Right lobe of liver (tissue), 6 donors: Measurements from ENCODE around the gene ASAP2. TPM values are rescaled to one million over a fixed set of nuclear protein-coding genes. Genes with fewer than 3 reads are reported as not detected.
A peak's percentile ranks its signal among the peaks of the same experiment; 100 is the strongest.

Source experiments
- ATAC-seq, 4 donors: fragments of 200-7000 bp; cut with Tn5 transposase; one replicate each; pipeline ENCODE4 v1.9.1; 2020; ENCODE audit warnings: mild to moderate bottlenecking in 4 of 4, moderate library complexity in 4 of 4
- DNase-seq, 3 donors: peaks; one replicate each; pipeline ENCODE4 v3.0.0-alpha.2; 2020
- H3K27ac ChIP-seq, 3 donors: fragments of 200-600 bp; one replicate each; pipeline ENCODE4 v1.8.0; 2022
- H3K27me3 ChIP-seq, 2 donors: fragments of 200-600 bp; one replicate each; pipeline ENCODE4 v1.8.0; 2022
- H3K36me3 ChIP-seq, 4 donors: fragments of 200-600 bp; sonication (generic) in 1 of 4; one replicate each; pipeline versions ENCODE4 v1.5.1 to v1.8.0; 2017 to 2022; ENCODE audit warnings: control low read depth in 1 of 4
- H3K4me1 ChIP-seq, 4 donors: fragments of 200-600 bp; sonication (generic) in 1 of 4; one replicate each; pipeline versions ENCODE4 v1.5.1 to v1.8.0; 2017 to 2022; ENCODE audit warnings: control low read depth in 1 of 4
- H3K4me3 ChIP-seq, 3 donors: fragments of 200-600 bp; one replicate each; pipeline ENCODE4 v1.8.0; 2022
- H3K9me3 ChIP-seq, 4 donors: fragments of 200-600 bp; sonication (generic) in 1 of 4; one replicate each; pipeline versions ENCODE4 v1.5.1 to v1.8.0; 2017 to 2022; ENCODE audit warnings: control low read depth in 1 of 4
- POLR2A ChIP-seq: fragments of 450-650 bp; IDR thresholded peaks from one replicate; pipeline ENCODE4 v1.6.1; 2017; ENCODE audit warnings: antibody characterized with exemption, mild to moderate bottlenecking
- WGBS: methylation state at CpG from one replicate; pipeline ENCODE4 v1.1.6; 2018; ENCODE audit warnings: low coverage, low lambda C conversion rate; ENCODE audit not compliant: insufficient coverage; ENCODE audit errors: missing lambda C conversion rate; 5-methylcytosine and 5-hydroxymethylcytosine counted together
- intact Hi-C, 2 donors: fragments of 100-400 bp; cut with DNase I; formaldehyde crosslinking; loops; one replicate each; pipeline versions ENCODE4 v1.11.2 to v1.14.1; 2022
- total RNA-seq, 6 experiments: library from RNA; depleted of rRNA in 2 of 6; stranded (reverse); fragments of >200 nt in 2 of 6; fragmentation: NEBNext Ultra II Directional in 3 of 6; extraction: Animal tissue kit (Norgen Biotek cat#: 25700) in 3 of 6; gene quantifications; one replicate each; pipeline versions ENCODE4 v1.1.0 to v1.2.4, GENCODE V29; 2016 to 2023
- TF ChIP-seq, protein P1 (sequence below), 4 donors: fragments of 200-600 bp in 3 of 4; fragments of 450-650 bp in 1 of 4; IDR thresholded peaks; one replicate each; pipeline versions ENCODE4 v1.5.1 to v1.8.0; 2016 to 2022; ENCODE audit warnings: antibody characterized with exemption in 4 of 4, mild to moderate bottlenecking in 2 of 4
- donor health status: DM: no; HTN: yes; CAD: no.
- donor health status: DM: no; HTN: no; CAD: no.
- donor health status: DM: no; HTN: no; CAD: no.
- donor health status: DM: no; HTN: yes; CAD: no.
- donor health status: DM: no; HTN: yes; CAD: no.

ASAP2 gene
- total RNA-seq, 6 experiments from 2014 or later: 2.4 to 5.2 (median 3.9) TPM

DNA sequence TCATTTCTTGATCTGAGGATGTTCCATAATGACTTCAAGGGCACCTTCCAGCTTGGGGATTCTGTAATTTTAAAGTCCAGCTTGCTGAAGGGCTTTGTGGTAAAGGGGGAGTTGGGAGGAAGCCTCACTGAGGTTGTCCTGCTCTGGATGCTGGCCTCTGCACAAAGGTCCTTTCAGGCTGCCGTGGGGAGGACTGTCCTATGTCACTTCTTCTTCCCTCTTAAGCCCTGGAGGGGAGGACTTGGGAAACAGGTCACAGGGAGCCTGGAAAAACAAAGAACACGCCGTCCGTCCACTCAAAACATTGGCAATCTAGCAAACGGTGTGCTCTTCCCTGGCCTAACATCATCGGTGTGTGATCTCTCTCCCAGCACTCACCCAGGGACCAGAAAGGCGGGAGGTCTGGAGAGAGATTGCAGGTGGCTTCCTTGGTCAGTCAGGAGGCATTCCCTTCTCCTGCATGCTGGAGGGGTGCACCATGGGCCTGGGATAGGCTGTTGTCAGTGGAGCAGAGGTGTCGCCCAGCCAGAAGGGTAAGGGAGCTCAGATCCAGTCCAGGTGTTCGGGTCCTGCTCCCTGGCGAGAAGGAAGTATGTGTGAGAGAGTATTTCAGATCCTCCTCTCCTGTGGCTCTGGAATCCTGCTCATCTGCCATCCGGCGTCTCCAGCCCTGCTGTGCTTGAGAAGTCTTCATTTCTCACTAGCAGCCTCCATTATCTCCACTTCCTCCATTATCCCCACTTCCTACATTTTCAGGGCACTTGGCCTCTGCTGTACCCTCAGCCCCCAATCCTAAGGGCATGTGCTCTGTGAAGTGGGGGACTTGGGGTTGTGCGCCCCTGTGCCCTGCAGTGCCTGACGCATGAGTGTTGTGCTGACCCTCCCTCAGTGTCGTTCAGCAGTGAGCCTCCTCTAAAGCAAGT is 20.1 kb downstream of the ASAP2 start:
- Histone ChIP-seq H3K27ac (no peak overlapping the region), H3K9me3 (no peaks in the 10 kb centered on the region), H3K4me1 (peaks cover 0 to 7% (median 0%) of the 10 kb centered on the region in 4 donors), H3K27me3 (no peaks in the 10 kb centered on the region), H3K4me3 (no peak overlapping the region), H3K36me3 (no peaks in the 10 kb centered on the region)
- ATAC-seq (peak in 2 of 4 donors; percentile 9 to 20), DNase-seq (no peak)
- intact Hi-C loops: no loop called here
- TF ChIP-seq, protein P1, sequence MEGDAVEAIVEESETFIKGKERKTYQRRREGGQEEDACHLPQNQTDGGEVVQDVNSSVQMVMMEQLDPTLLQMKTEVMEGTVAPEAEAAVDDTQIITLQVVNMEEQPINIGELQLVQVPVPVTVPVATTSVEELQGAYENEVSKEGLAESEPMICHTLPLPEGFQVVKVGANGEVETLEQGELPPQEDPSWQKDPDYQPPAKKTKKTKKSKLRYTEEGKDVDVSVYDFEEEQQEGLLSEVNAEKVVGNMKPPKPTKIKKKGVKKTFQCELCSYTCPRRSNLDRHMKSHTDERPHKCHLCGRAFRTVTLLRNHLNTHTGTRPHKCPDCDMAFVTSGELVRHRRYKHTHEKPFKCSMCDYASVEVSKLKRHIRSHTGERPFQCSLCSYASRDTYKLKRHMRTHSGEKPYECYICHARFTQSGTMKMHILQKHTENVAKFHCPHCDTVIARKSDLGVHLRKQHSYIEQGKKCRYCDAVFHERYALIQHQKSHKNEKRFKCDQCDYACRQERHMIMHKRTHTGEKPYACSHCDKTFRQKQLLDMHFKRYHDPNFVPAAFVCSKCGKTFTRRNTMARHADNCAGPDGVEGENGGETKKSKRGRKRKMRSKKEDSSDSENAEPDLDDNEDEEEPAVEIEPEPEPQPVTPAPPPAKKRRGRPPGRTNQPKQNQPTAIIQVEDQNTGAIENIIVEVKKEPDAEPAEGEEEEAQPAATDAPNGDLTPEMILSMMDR (IDR thresholded peaks at IDR 0.05): no peak
- no peak for TF ChIP-seq POLR2A
- WGBS: 67% methylated on average over 6 of the region's 15 CpGs

DNA sequence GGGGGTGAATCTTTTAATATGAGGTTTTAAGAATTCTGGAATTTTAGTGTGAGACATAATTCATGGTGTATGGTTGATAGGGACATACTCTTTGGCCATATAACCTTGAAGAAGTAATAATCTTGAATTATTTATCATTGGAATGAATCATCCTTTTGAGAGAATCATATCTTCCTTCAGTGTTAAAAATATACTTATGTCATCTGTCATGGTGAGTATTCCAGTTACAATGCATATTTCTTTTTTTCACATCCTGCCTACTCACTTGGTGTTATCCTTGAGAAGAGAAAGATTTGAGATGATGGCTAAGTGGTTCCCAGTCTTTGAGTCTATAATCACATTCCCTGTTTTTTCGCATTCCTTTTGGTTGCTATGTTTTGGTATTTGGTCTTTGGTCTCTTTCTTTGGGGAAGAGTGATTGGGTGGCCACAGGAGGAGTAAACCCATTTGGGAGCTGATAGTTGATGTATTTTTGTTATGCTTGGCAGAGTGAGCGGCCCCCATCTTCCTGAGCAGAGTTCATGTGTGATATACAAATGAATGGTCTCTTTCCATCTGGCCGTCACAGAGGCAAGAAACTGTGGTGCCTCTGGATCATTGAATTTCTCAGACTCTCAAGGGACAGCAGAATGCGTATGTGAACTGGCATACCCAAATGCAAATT is 21.6 kb downstream of the ASAP2 start:
- no peaks in the 10 kb centered on the region for H3K36me3 ChIP-seq
- ATAC-seq (no peak), DNase-seq (no peak)
- H3K27ac ChIP-seq: no peak overlapping the region
- H3K4me3 ChIP-seq: no peak overlapping the region
- H3K27me3 ChIP-seq: no peaks in the 10 kb centered on the region
- peaks cover 0 to 7% (median 0%) of the 10 kb centered on the region in 4 donors for H3K4me1 ChIP-seq
- TF ChIP-seq, protein P1 (IDR thresholded peaks at IDR 0.05): no peak
- no peak for TF ChIP-seq POLR2A
- no peaks in the 10 kb centered on the region for H3K9me3 ChIP-seq
- 85% methylated on average over 4 of the region's 4 CpGs for WGBS
- intact Hi-C loops: no loop called here

DNA sequence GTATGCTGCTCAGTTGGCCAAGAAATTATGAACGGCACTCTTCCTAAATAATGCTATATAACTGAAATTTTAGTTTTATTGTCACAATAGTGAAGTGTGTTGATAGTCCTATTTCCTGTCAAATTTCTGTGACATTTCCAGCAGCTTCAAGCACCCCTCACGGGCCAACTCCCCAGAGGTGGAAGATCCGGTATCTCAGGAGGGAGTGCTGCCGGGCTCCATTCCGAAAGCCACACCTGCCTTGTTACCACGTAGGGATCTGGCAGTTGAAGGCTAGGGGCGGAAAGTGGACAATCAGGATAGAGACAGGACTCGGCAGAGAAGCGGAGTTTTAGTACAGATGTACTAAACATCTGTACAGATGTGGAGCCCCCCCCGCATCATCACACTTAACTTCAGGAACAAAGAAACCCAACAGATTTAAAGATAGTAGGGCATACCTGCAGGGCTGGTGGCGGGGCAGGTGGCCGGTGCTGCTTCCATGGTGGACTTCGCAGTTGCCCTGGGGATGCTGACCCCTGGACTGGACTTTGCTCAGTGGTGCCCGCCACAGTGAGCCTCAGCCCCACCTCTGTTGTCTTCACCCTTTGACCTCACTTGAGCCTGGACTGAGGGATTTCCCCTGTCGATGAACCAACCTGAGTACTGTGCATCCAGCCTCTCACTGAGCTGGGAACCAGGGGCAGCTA is 22.3 kb downstream of the ASAP2 start:
- Histone ChIP-seq H3K27me3 (no peaks in the 10 kb centered on the region), H3K27ac (no peak overlapping the region), H3K4me3 (no peak overlapping the region), H3K9me3 (no peaks in the 10 kb centered on the region), H3K36me3 (no peaks in the 10 kb centered on the region), H3K4me1 (peaks cover 0 to 7% (median 0%) of the 10 kb centered on the region in 4 donors)
- 80% methylated on average over 8 of the region's 15 CpGs for WGBS
- intact Hi-C loops: no loop called here
- DNase-seq: no peak
- TF ChIP-seq, protein P1 (IDR thresholded peaks at IDR 0.05): no peak
- TF ChIP-seq POLR2A: no peak
- no peak for ATAC-seq

DNA sequence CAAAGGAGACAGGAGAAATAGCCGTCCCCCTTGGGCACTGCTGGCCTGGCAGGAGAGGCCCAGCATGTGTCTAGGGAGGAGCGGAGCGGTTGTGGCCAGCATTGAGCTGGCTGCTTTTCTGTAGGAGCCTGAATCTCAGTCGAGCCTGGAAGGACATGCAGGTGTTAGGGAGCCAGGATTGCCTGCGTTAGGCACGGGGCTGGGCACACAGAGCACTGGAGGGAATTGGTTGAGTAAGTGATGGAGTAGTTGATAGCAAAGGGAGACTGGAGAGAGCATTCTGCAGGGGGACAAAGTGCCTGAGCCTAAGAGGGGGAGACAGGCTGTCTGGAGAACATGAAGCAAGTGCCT is 22.8 kb downstream of the ASAP2 start:
- TF ChIP-seq POLR2A: no peak
- TF ChIP-seq, protein P1 (IDR thresholded peaks at IDR 0.05): no peak
- H3K4me3 ChIP-seq: no peak overlapping the region
- 46% methylated on average over 3 of the region's 6 CpGs for WGBS
- H3K9me3 ChIP-seq: no peaks in the 10 kb centered on the region
- no peaks in the 10 kb centered on the region for H3K27me3 ChIP-seq
- no peak for ATAC-seq
- H3K36me3 ChIP-seq: no peaks in the 10 kb centered on the region
- H3K4me1 ChIP-seq: peaks cover 0 to 7% (median 0%) of the 10 kb centered on the region in 4 donors
- no peak for DNase-seq
- intact Hi-C loops: no loop called here
- H3K27ac ChIP-seq: no peak overlapping the region
